H9 (cell line): ENCODE results near the gene DNAJC18. TPM values are rescaled to one million over a fixed set of nuclear protein-coding genes. Genes with fewer than 3 reads are reported as not detected.

Source experiments
- DNase-seq: peaks from one replicate; pipeline ENCODE4 v3.0.0-alpha.2; 2017
- H2AFZ ChIP-seq: one replicate; pipeline ENCODE4 v1.6.1; 2013; ENCODE audit warnings: mild to moderate bottlenecking, low read length, control low read depth, moderate library complexity
- H2AK5ac ChIP-seq: 2 replicates; pipeline ENCODE4 v1.6.1; 2013; ENCODE audit warnings: low read length, control low read depth, mixed read lengths; ENCODE audit not compliant: insufficient read length
- H2BK120ac ChIP-seq: one replicate; pipeline ENCODE4 v1.6.1; 2013; ENCODE audit warnings: low read depth, mild to moderate bottlenecking, low read length, control low read depth, inconsistent platforms; ENCODE audit not compliant: poor library complexity, severe bottlenecking
- H2BK12ac ChIP-seq: 2 replicates; pipeline ENCODE4 v1.6.1; 2013; ENCODE audit warnings: low read length, control low read depth, mixed read lengths, low read depth; ENCODE audit not compliant: insufficient read length
- H2BK15ac ChIP-seq: 2 replicates; pipeline ENCODE4 v1.6.1; 2013; ENCODE audit warnings: low read depth, low read length, control low read depth
- H2BK20ac ChIP-seq: one replicate; pipeline ENCODE4 v1.6.1; 2013; ENCODE audit warnings: low read depth, mild to moderate bottlenecking, low read length, control low read depth, inconsistent platforms; ENCODE audit not compliant: poor library complexity, severe bottlenecking
- H2BK5ac ChIP-seq: 2 replicates; pipeline ENCODE4 v1.6.1; 2013; ENCODE audit warnings: low read length, control low read depth, mixed read lengths; ENCODE audit not compliant: insufficient read length
- H3K14ac ChIP-seq: 2 replicates; pipeline ENCODE4 v1.6.1; 2013; ENCODE audit warnings: low read length, control low read depth; ENCODE audit not compliant: insufficient read depth
- H3K18ac ChIP-seq: 2 replicates; pipeline ENCODE4 v1.6.1; 2013; ENCODE audit warnings: low read depth, mild to moderate bottlenecking, mixed read lengths, low read length, control low read depth; ENCODE audit not compliant: insufficient read length
- H3K23ac ChIP-seq: 2 replicates; pipeline ENCODE4 v1.6.1; 2013; ENCODE audit warnings: low read length, control low read depth, mixed read lengths, low read depth; ENCODE audit not compliant: insufficient read length
- H3K23me2 ChIP-seq: 2 replicates; pipeline ENCODE4 v1.6.1; 2013; ENCODE audit warnings: low read depth, mild to moderate bottlenecking, mixed read lengths, low read length, control low read depth; ENCODE audit not compliant: insufficient read length, poor library complexity, severe bottlenecking
- H3K27ac ChIP-seq: 2 replicates; pipeline ENCODE4 v1.5.1; 2013; ENCODE audit warnings: low read length, control low read depth, mixed read lengths, low read depth; ENCODE audit not compliant: insufficient read length
- H3K27me3 ChIP-seq: 2 replicates; pipeline ENCODE4 v1.6.1; 2013; ENCODE audit warnings: low read length, control low read depth, inconsistent platforms; ENCODE audit not compliant: insufficient read depth
- H3K4ac ChIP-seq: 2 replicates; pipeline ENCODE4 v1.6.1; 2013; ENCODE audit warnings: low read depth, mild to moderate bottlenecking, control low read depth, inconsistent platforms, low read length, moderate library complexity
- H3K4me1 ChIP-seq: 2 replicates; pipeline ENCODE4 v1.6.1; 2013; ENCODE audit warnings: low read length, control low read depth, inconsistent platforms; ENCODE audit not compliant: insufficient read depth
- H3K4me2 ChIP-seq: 2 replicates; pipeline ENCODE4 v1.6.1; 2013; ENCODE audit warnings: low read length, control low read depth, mixed read lengths; ENCODE audit not compliant: insufficient read length, insufficient read depth
- H3K56ac ChIP-seq: 2 replicates; pipeline ENCODE4 v1.6.1; 2013; ENCODE audit warnings: low read depth, mild to moderate bottlenecking, mixed read lengths, low read length, control low read depth; ENCODE audit not compliant: insufficient read length
- H3K79me1 ChIP-seq: 2 replicates; pipeline ENCODE4 v1.6.1; 2013; ENCODE audit warnings: low read depth, mild to moderate bottlenecking, moderate library complexity, low read length, control low read depth, inconsistent platforms; ENCODE audit not compliant: insufficient read depth, poor library complexity, severe bottlenecking
- H3K79me2 ChIP-seq: 2 replicates; pipeline ENCODE4 v1.6.1; 2013; ENCODE audit warnings: low read length, control low read depth, inconsistent platforms; ENCODE audit not compliant: insufficient read depth
- H3K9ac ChIP-seq: 2 replicates; pipeline ENCODE4 v1.6.1; 2013; ENCODE audit warnings: low read length, control low read depth, mixed read lengths; ENCODE audit not compliant: insufficient read length; ENCODE audit errors: extremely low read depth
- H3K9me3 ChIP-seq: one replicate; pipeline ENCODE4 v1.6.1; 2013; ENCODE audit warnings: low read depth, low read length, inconsistent platforms; ENCODE audit not compliant: control insufficient read depth
- H3T11ph ChIP-seq: one replicate; pipeline ENCODE4 v1.6.1; 2013; ENCODE audit warnings: mild to moderate bottlenecking, low read length, control low read depth, inconsistent platforms
- H4K20me1 ChIP-seq: one replicate; pipeline ENCODE4 v1.6.1; 2013; ENCODE audit not compliant: control insufficient read depth, insufficient read length, insufficient read depth
- H4K5ac ChIP-seq: 2 replicates; pipeline ENCODE4 v1.6.1; 2013; ENCODE audit warnings: low read depth, mild to moderate bottlenecking, mixed read lengths, low read length, control low read depth; ENCODE audit not compliant: insufficient read length
- H4K8ac ChIP-seq: replicated peaks from 2 replicates; pipeline ENCODE4 v1.6.1; 2013; ENCODE audit warnings: low read length, control low read depth, mixed read lengths, low read depth; ENCODE audit not compliant: insufficient read length
- H4K91ac ChIP-seq: 2 replicates; pipeline ENCODE4 v1.6.1; 2013; ENCODE audit warnings: low read depth, mild to moderate bottlenecking, moderate library complexity, mixed read lengths, low read length, control low read depth; ENCODE audit not compliant: insufficient read length
- H3K27ac Mint-ChIP-seq, 3 experiments: 2 replicates in 2 of 3; 3 replicates in 1 of 3; pipeline ENCODE4 v1.8.0; 2020 to 2021; ENCODE audit warnings: mixed read lengths in 3 of 3, mild to moderate bottlenecking in 1 of 3, moderate library complexity in 1 of 3
- H3K27me3 Mint-ChIP-seq: 2 replicates; pipeline ENCODE4 v1.8.0; 2021; ENCODE audit warnings: low read depth, mild to moderate bottlenecking, moderate library complexity, mixed read lengths
- H3K36me3 Mint-ChIP-seq, 3 experiments: 2 replicates in 2 of 3; 3 replicates in 1 of 3; pipeline ENCODE4 v1.8.0; 2020 to 2021; ENCODE audit warnings: low read depth in 3 of 3, mixed read lengths in 3 of 3; ENCODE audit not compliant: insufficient read depth in 1 of 3
- H3K4me1 Mint-ChIP-seq, 2 experiments: 2 replicates each; pipeline ENCODE4 v1.8.0; 2020; ENCODE audit warnings: mixed read lengths in 2 of 2
- H3K4me3 Mint-ChIP-seq, 2 experiments: 2 replicates in 1 of 2; 3 replicates in 1 of 2; pipeline ENCODE4 v1.8.0; 2020 to 2021; ENCODE audit warnings: mild to moderate bottlenecking in 2 of 2, mixed read lengths in 2 of 2, moderate library complexity in 1 of 2
- H3K9me3 Mint-ChIP-seq, 2 experiments: 2 replicates in 1 of 2; 3 replicates in 1 of 2; pipeline ENCODE4 v1.8.0; 2020; ENCODE audit warnings: mild to moderate bottlenecking in 2 of 2, mixed read lengths in 2 of 2, moderate library complexity in 1 of 2
- WGBS: extraction: QIAGEN DNeasy Blood & Tissue Kit; methylation state at CpG from one replicate; pipeline ENCODE4 v1.1.7; 2013; ENCODE audit warnings: missing lambda C conversion rate, low lambda C conversion rate, mixed read lengths; ENCODE audit not compliant: insufficient read length; ENCODE audit errors: extremely low coverage; 5-methylcytosine and 5-hydroxymethylcytosine counted together
- total RNA-seq: library from RNA; stranded (reverse); gene quantifications from 2 replicates; pipeline ENCODE4 v1.2.1, GENCODE V29; 2021
- TF ChIP-seq, protein P1 (sequence below): fragments of 200-600 bp; sonication (generic); conservative IDR thresholded peaks from 3 replicates; pipeline ENCODE4 v1.8.0; 2021; ENCODE audit warnings: antibody characterized with exemption, mild to moderate bottlenecking

Gene DNAJC18
- total RNA-seq, 1 experiment from 2014 or later, result 26.5 TPM

DNA sequence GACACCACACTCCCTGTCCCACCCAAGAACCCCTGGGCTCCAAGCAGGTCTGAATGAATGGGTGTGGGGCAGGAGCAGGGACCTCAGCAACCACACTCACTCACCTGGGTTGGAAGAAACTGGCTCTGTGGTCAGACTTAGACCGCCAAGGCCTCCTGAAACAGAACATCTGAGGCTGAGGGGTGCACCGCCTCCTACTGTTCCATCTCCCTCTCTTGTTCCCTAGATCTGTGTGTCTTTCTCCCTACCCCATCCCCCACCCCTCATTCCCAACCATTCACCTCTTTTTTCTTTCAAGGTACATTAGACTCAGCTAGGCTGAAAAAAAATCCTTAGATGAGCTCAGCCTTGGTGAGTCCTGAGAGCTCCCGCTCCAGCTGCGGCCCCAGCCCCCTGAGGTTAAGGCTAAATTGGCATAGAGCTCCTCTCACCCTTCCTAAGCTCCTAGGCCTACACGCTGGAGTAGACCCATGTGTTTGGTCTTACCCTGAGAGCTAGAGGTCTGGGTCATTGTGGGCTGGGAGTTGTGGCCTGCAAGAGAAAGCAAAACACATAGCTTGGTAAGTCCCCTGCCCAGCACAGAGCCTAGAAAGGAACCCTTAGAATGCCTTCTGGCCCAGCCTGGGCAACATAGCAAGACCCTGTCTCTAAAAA is 18.5 kb upstream of the DNAJC18 start:
- Histone ChIP-seq H2BK12ac (no peak overlapping the region), H3K4ac (no peak overlapping the region), H2BK20ac (no peak overlapping the region), H2BK120ac (no peak overlapping the region), H3K23ac (no peak overlapping the region), H2AK5ac (no peak overlapping the region), H3K18ac (no peak overlapping the region), H3K27me3 (no peaks in the 10 kb centered on the region), H3K79me2 (no peaks in the 10 kb centered on the region), H2AFZ (no peak overlapping the region), H3K79me1 (no peaks in the 10 kb centered on the region), H3K56ac (no peak overlapping the region), H4K20me1 (no peaks in the 10 kb centered on the region), H3K9ac (no peak overlapping the region), H4K91ac (no peak overlapping the region), H2BK15ac (no peak overlapping the region), H3K27ac (no peak overlapping the region), H3T11ph (no peak overlapping the region), H3K4me1 (peaks cover 18% of the 10 kb centered on the region; the same call in 1 of the 2 replicates), H4K8ac (no peak overlapping the region), H3K9me3 (no peaks in the 10 kb centered on the region), H2BK5ac (no peak overlapping the region), H3K4me2 (no peak overlapping the region), H3K23me2 (no peaks in the 10 kb centered on the region), H4K5ac (no peak overlapping the region), H3K14ac (no peak overlapping the region)
- Mint-ChIP-seq H3K36me3 (no peaks in the 10 kb centered on the region), H3K4me3 (no peak overlapping the region), H3K9me3 (no peaks in the 10 kb centered on the region; a peak in 1 of 5 replicates), H3K4me1 (peaks cover 26 to 28% of the 10 kb centered on the region in 2 experiments), H3K27me3 (no peaks in the 10 kb centered on the region; the same call in 1 of the 2 replicates), H3K27ac (no peak overlapping the region; a peak in 1 of 7 replicates)
- no peak for DNase-seq
- WGBS, result no CpG with 5 or more reads among the region's 5 CpGs
- TF ChIP-seq, protein P1, sequence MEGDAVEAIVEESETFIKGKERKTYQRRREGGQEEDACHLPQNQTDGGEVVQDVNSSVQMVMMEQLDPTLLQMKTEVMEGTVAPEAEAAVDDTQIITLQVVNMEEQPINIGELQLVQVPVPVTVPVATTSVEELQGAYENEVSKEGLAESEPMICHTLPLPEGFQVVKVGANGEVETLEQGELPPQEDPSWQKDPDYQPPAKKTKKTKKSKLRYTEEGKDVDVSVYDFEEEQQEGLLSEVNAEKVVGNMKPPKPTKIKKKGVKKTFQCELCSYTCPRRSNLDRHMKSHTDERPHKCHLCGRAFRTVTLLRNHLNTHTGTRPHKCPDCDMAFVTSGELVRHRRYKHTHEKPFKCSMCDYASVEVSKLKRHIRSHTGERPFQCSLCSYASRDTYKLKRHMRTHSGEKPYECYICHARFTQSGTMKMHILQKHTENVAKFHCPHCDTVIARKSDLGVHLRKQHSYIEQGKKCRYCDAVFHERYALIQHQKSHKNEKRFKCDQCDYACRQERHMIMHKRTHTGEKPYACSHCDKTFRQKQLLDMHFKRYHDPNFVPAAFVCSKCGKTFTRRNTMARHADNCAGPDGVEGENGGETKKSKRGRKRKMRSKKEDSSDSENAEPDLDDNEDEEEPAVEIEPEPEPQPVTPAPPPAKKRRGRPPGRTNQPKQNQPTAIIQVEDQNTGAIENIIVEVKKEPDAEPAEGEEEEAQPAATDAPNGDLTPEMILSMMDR, result no peak
